Transverse colon (tissue), 3 donors: Measurements from ENCODE around the gene ACLY.

ENCODE experiments used
- POLR2A ChIP-seq: fragments of 450-650 bp; IDR thresholded peaks from one replicate; pipeline ENCODE4 v1.6.1; 2016; ENCODE audit warnings: antibody characterized with exemption, mild to moderate bottlenecking, moderate library complexity
- TF ChIP-seq, protein P1 (sequence below), 5 experiments: fragments of 200-600 bp in 3 of 5; fragments of 450-650 bp in 2 of 5; sonication (generic) in 3 of 5; IDR thresholded peaks; 1 replicate in 2 of 5; 2 replicates in 3 of 5; pipeline ENCODE4 v1.5.1; 2016 to 2017; ENCODE audit warnings: antibody characterized with exemption in 5 of 5, inconsistent platforms in 3 of 5, mild to moderate bottlenecking in 2 of 5, moderate library complexity in 1 of 5

GRCh38 chr17:41869426-41869825, 49.3 kb downstream of the ACLY start:
- TF ChIP-seq, protein P1, sequence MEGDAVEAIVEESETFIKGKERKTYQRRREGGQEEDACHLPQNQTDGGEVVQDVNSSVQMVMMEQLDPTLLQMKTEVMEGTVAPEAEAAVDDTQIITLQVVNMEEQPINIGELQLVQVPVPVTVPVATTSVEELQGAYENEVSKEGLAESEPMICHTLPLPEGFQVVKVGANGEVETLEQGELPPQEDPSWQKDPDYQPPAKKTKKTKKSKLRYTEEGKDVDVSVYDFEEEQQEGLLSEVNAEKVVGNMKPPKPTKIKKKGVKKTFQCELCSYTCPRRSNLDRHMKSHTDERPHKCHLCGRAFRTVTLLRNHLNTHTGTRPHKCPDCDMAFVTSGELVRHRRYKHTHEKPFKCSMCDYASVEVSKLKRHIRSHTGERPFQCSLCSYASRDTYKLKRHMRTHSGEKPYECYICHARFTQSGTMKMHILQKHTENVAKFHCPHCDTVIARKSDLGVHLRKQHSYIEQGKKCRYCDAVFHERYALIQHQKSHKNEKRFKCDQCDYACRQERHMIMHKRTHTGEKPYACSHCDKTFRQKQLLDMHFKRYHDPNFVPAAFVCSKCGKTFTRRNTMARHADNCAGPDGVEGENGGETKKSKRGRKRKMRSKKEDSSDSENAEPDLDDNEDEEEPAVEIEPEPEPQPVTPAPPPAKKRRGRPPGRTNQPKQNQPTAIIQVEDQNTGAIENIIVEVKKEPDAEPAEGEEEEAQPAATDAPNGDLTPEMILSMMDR (IDR thresholded peaks at IDR 0.05): no peak
- TF ChIP-seq POLR2A: no peak
